ENCODE results near the gene FAIM.
"Not testable (repeated sequence)": the region's sequence is repeated elsewhere in the genome, so short reads cannot be mapped to it uniquely, and the experiment has no call there.

The FAIM gene

GRCh38 chr3:138601661-138602060 lies 6.9 kb upstream of the FAIM start:
- peak; percentile 23 for DNase-seq (ENCODE audit: low read depth)

- DNase-seq (ENCODE audit: low read depth), result not testable (repeated sequence)
Measured at GRCh38 chr3:138604106-138604595, 4.4 kb upstream of the FAIM start.

- no peak for DNase-seq (ENCODE audit: low read depth)
Measured at GRCh38 chr3:138609898-138610266, 1.3 kb downstream of the FAIM start.

GRCh38 chr3:138615462-138615861 lies 6.9 kb downstream of the FAIM start:
- DNase-seq (ENCODE audit: low read depth), result no peak

- DNase-seq (ENCODE audit: low read depth), result peak; percentile 29
Measured at GRCh38 chr3:138620431-138620830, 11.9 kb downstream of the FAIM start.

GRCh38 chr3:138624518-138624917 lies 15.9 kb downstream of the FAIM start:
- no peak for DNase-seq (ENCODE audit: low read depth)

- peak; percentile 74 for DNase-seq (ENCODE audit: low read depth)
Measured at GRCh38 chr3:138625707-138626365, 17.3 kb downstream of the FAIM start.

- no peak for DNase-seq (ENCODE audit: low read depth)
Measured at GRCh38 chr3:138629526-138629925, 21.0 kb downstream of the FAIM start.

- DNase-seq (ENCODE audit: low read depth), result no peak
Measured at GRCh38 chr3:138638641-138639040, 30.1 kb downstream of the FAIM start.

GRCh38 chr3:138640537-138640936 lies 32.0 kb downstream of the FAIM start:
- no peak for DNase-seq (ENCODE audit: low read depth)

- DNase-seq (ENCODE audit: low read depth), result no peak
Measured at GRCh38 chr3:138642226-138642926, 33.8 kb downstream of the FAIM start.

- no peak for DNase-seq (ENCODE audit: low read depth)
Measured at GRCh38 chr3:138642927-138643253, 34.3 kb downstream of the FAIM start.

GRCh38 chr3:138646008-138646407 lies 37.4 kb downstream of the FAIM start:
- DNase-seq (ENCODE audit: low read depth), result no peak

- no peak for DNase-seq (ENCODE audit: low read depth)
Measured at GRCh38 chr3:138646513-138646912, 37.9 kb downstream of the FAIM start.

- no peak for DNase-seq (ENCODE audit: low read depth)
Measured at GRCh38 chr3:138649134-138649533, 40.6 kb downstream of the FAIM start.

GRCh38 chr3:138653567-138653966 lies 45.0 kb downstream of the FAIM start:
- no peak for DNase-seq (ENCODE audit: low read depth)

GRCh38 chr3:138657508-138657907 lies 48.9 kb downstream of the FAIM start:
- no peak for DNase-seq (ENCODE audit: low read depth)

GRCh38 chr3:138668107-138668506 lies 59.5 kb downstream of the FAIM start:
- DNase-seq (ENCODE audit: low read depth), result no peak

- DNase-seq (ENCODE audit: low read depth), result no peak
Measured at GRCh38 chr3:138670407-138670806, 61.8 kb downstream of the FAIM start.

GRCh38 chr3:138673641-138674530 lies 65.3 kb downstream of the FAIM start:
- DNase-seq (ENCODE audit: low read depth), result peak; percentile 92

GRCh38 chr3:138675393-138675792 lies 66.8 kb downstream of the FAIM start:
- peak; percentile 49 for DNase-seq (ENCODE audit: low read depth)

GRCh38 chr3:138678086-138678485 lies 69.5 kb downstream of the FAIM start:
- DNase-seq (ENCODE audit: low read depth), result no peak

- DNase-seq (ENCODE audit: low read depth), result no peak
Measured at GRCh38 chr3:138678874-138679392, 70.4 kb downstream of the FAIM start.

Measured in amniotic epithelial cell (primary cell).